HG02885 (cell line): ENCODE results near the gene POSTN.

Source experiments
- ATAC-seq: cut with Tn5 transposase; IDR thresholded peaks from one replicate; pipeline ENCODE4 v1.9.1; 2021; ENCODE audit warnings: mild to moderate bottlenecking; ENCODE audit not compliant: unreplicated experiment, poor library complexity

POSTN gene, protein sequence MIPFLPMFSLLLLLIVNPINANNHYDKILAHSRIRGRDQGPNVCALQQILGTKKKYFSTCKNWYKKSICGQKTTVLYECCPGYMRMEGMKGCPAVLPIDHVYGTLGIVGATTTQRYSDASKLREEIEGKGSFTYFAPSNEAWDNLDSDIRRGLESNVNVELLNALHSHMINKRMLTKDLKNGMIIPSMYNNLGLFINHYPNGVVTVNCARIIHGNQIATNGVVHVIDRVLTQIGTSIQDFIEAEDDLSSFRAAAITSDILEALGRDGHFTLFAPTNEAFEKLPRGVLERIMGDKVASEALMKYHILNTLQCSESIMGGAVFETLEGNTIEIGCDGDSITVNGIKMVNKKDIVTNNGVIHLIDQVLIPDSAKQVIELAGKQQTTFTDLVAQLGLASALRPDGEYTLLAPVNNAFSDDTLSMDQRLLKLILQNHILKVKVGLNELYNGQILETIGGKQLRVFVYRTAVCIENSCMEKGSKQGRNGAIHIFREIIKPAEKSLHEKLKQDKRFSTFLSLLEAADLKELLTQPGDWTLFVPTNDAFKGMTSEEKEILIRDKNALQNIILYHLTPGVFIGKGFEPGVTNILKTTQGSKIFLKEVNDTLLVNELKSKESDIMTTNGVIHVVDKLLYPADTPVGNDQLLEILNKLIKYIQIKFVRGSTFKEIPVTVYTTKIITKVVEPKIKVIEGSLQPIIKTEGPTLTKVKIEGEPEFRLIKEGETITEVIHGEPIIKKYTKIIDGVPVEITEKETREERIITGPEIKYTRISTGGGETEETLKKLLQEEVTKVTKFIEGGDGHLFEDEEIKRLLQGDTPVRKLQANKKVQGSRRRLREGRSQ

DNA sequence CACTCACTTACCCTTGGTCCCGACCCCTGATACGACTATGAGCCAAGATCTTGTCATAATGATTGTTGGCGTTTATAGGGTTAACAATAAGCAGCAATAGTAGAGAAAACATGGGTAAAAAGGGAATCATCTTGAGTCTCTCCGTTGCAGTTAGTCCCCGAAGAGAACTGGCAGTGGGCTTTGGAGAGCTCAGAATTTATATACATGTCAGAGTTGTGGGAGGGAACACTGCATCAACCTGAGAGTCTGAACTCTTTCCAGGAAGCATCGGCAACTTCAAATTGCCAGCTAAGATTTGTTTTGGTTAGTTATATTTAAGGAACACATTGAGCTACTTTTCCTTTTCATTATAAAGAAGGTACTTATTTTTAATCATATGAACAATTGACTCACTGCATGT lies at the start of gene POSTN:
Gene POSTN, minus strand, starts transcription at position 172 of the 400 bp plus-strand sequence. Its CDS starts 42 bp downstream, at position 130.
- no peak for ATAC-seq

DNA sequence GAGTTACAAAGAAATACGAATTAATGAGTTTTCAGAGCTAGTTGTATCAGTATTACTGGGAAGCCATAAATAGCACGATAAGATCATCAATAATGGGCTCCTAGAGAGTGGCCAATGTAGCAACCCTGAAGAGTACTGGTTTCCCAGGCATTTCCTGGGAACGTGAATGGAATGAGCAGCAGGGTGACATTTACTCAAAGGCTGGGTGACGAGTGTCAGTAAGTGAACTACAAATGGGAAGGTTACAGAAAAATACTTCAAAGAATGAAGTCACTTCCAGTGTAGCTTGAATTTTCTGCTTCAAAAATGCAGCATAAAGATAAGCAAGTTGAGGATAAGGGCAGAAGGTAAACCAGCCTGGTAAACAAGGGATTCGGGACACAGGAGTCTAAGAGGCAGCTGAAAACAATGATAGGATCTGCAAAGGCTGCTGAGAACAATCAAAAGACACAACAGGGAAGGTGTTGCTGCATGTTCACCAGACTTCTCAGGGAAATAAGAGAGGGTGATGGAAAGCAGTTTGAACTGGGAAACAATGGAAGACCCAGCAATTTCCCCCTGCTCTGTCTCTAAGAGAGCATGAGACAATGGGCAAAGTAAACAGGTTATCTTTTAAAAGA lies 48.6 kb upstream of the POSTN start:
- no peak for ATAC-seq

DNA sequence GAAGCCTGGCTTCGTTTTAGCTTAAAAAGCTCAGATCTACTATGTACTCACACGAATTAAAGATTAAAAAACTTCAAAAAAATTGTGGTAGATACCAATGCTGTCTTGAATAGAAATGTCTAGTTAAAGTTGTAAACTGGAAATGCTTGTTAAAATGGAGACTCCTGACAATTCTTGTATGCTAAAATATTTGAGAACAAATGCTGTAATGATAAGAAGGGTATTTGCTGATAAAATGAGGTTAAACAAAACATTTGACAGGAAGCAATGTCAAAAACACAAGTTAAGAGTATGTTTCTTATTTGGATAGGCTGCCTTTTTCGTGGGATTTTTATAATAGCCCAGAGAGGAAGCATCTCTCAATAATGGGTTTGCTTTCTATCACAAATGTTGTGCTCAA lies 48.0 kb upstream of the POSTN start:
- no peak for ATAC-seq

DNA sequence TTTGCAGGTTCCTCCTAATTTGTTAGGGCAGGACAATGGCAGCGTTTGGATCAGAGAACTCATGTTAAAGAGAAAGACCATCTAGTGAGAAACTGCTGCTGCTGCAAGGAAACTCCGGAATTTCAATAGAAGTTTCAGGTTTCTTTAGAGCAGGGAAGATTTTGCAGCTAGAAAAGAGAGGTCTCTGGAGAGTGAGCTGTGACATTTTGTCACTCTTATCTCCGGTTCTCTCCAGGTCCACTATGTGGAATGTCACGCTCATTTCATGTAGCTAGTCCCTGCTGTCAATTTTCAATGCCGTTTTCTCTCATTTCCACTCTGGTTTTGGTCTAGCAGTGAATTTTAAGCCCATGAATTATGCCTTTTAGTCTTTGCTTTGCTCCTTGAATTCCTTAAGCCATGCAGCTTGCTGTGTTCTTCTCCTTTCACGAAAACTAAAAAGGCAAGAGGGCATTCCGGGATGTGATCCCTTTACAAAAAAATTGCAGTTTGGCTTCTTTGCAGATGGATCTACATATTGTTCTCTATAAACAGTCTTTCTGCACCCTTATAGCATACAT lies 46.7 kb upstream of the POSTN start:
- no peak for ATAC-seq

DNA sequence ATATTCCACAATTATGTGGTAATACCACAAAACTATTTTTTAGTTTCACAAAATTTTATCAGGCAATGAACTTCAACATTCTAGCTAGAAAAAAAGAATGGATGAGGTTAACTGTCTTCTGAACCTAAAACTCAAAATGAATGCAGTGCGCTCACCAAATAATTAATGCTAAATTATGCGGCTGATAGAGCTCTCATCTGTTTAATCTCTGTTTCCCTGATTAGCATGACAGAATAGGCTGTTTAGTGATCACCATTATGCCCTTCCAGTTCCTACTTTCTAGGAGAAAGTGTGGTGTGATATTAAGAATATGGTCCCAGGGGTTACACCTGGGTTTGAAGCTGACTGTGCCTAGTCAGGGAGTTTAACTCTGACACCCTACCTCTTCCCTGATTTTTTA lies 42.8 kb upstream of the POSTN start:
- no peak for ATAC-seq

DNA sequence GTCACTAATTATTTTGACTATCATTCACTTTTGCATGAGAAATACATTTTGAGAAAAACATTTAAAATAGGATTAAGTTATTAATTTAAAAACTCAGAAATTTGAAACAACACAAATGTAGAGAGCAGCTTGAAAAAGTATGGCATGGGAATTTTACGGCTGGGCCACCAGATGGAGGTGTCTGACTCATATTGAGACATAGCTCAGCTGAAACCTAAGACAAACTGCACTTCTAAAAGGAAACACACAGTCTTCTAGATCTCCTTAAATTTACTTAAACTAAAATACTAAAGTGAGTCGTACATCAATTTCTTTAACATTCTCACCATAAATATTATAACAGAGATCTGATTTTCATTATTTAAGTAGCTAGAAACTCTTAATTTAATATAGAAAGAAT lies 41.9 kb upstream of the POSTN start:
- no peak for ATAC-seq

DNA sequence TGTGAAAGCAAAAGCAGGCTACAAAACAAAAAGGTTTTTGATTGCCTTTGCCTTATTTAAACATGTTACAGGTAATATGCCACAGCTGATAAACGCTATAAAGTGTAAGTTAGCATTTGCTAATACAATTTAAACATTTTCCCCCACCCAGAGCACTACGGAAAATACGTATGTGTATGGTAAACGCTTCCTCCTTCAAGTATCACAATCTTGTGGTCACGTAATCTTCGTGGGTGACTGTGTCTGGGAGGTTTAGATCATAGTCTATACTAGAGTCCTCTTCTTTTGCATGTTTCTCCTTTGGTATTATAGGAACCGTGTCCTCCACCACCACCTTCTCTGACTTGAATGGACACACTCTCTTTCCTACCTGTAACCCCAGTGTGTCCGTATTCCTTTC lies 38.1 kb upstream of the POSTN start:
- no peak for ATAC-seq

DNA sequence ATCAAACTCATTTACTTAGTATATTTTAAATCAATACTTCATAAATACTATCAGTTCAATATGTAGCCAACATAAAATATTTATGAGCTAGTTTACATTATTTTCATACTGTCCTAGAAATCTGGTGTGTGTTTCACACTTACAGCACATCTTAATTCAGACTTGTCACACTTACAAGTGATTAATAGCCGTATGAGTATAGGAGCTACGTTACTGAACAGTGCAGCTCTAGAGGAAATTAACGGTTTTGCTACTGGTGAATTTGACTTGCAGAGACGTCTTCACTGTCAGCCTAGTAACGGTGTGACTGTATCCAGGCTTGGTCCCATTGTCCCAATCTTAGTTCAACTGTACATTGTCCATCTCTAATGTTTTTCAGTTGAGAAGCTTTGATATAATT lies 33.7 kb upstream of the POSTN start:
- no peak for ATAC-seq

DNA sequence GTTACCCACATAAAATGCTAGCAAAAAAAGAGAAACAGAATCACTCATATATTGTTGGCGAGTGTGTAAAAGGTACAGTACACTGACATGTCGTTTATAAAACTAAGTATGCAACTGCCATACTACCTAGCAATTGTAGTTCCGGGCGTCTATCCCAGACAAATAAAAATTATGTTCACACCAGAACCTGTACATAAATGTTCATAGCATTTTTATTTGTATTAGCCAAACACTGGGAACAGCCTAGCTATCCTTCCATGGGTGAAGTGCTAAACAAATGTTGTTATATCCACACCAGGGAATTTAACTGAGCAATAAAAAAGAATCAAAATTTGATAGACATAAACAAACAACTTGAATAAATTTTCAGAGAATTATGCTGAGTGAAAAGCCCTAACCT lies 28.9 kb upstream of the POSTN start:
- ATAC-seq = no peak

DNA sequence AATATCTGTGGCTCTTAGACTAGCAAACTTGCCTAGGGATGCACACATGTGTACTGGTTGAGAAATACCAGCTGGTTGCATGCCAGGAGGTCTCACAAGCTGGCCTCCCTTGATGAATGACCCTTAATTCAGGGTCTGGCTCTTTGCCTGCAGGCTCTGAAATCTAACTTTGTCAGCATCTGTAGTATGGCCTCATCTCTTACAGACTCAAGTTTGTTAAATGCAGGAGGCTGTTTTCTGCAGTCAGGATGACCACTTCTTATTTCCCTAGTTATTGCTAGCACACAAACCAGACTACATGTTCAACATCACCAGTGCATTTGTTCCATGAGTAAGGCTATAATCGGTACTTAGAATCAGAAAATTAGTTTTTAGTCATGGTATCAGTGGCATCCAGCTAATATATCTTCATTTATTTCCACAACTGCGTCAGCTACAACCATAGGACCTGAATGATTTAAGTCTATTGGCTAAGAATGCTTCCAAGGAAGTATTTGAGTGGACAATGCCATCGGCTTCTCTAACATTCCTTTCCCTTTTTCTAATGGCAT lies 23.3 kb upstream of the POSTN start:
- ATAC-seq = no peak

DNA sequence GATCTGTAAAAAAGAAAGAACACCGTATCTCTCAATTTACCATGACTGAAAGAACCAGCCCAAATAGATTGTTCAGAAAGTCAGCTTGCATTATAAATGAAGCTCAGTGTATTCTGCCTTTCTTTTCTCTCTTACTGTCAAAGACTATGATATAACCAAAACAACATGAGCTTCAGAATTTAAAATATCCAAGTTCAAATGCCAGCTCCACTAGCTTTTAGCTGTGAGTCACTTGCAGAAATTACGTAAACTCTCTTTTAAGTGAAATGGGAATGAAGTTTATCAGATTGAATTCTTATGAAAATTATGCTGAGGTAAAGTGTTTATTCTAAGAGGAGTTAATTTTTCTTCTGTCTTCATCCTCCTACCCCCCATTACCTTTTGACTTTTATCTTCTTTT lies 20.0 kb upstream of the POSTN start:
- ATAC-seq = no peak

DNA sequence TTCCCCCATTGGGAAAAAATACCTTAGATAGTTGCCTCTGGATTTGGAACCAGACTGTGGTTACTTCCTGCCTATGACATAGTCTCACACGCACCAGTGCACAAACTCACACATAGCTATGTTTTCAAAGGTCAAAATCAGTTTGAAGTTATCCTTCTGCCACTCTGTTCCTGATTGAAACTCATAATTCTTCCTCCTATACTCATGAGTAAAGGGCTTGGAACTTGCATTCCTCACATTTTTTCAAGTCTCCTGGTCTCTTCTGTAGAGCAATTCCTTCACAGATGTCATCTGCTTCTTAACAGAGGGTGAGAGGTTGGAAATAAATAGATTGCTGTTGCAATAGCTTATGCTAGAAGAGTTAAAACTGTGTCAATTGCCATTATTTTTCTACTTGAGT lies 18.6 kb upstream of the POSTN start:
- ATAC-seq = no peak

DNA sequence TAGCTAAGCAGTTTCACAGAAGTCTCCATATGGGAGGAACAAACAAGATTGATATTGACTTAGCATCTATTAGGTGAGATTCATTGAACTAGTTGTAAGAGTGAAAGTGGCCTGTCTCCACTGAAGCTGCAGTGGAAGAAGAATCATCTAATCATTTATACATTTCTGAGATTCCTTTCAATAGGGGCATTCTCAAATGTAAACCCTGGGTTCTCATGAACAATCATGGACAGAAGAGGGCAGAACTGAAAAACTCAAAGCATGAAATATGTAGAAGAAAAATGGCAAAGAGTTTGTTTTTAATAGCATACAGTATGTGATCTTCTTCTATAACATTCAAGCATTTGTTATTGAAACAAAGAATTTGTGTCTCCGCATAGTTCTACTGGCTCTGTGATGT lies 17.6 kb upstream of the POSTN start:
- ATAC-seq = no peak

DNA sequence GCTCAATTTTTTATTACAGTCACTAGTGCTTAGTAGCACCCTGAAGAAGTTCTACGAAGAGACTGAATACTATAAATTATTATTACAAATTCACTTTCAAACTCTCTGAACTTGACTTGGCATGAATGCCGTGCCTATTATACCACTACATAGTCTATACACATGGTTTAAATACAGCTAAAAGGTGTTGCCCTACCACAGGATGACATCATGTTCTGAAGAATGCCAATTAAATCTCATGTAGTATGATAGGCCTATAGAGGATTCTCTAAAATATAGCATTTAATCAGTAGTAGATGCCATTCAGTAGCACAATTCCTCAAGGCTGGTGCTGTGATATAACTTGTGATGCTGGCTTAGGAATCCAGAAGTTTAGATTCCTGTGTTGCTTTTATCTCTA lies 16.7 kb upstream of the POSTN start:
- ATAC-seq = no peak

DNA sequence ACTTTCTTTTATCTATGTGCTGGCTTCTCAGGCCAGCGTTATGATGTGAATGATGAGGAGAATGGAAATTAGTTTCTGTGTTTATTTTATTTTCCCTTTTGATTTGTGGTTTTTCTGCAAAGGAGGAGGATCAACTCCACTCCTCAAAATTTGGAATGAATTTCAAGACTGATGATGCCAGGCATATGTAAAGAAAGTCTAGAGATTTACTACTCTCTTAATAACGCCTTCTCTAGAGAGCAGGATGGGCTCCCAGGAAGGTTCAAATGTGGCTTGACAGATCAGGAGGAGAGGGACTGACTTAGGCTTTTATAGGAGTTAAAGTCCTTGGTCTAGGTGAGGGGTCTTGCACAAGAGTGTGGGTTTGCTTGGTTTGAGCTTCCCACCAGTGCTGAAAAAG lies 15.1 kb upstream of the POSTN start:
- no peak for ATAC-seq

DNA sequence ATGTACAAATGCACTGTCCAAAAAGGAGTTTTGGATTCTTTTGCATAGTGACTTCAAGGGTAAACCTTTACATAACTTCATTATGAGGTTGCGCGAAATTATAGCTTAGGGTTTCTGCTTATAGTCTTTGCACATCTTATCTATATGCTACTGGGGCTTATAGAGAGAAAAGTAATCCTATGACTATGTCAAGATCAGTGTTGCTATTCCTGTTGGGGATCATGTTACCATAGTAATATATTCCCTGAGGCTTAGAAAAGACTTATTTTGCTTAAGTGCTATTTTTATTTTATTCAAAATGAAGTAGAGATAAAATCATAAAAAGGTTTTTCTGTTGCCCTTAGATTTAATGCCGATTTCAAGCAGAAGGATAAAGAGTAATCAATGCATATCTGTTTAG lies 14.7 kb upstream of the POSTN start:
- no peak for ATAC-seq

DNA sequence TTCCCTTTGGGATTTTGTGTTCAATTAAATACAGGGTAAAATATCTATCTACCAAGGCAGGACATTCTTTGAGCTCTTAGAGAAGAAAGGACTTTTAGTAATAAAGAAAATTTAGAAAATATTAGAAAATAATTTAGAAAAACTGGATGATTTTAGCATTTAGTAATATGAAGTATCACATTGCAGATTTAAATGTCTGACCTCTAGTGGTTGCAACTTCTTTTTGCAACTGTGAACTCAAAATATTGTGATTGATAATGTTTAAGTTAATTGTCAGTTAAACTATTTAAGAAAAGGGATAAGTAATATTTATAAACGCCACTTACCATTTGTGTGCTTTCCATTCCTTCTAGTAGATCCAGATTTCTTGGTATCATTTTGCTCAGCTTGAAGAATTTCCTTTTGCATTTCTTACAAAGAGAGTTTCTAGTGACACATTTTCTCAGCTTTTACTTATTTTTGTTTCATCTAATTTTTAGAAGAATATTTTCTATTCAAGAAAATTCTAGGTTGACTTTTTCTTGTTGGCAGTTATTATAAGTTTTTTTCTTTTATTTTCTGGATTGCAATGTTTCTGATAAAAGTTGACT lies 10.3 kb upstream of the POSTN start:
- no peak for ATAC-seq

DNA sequence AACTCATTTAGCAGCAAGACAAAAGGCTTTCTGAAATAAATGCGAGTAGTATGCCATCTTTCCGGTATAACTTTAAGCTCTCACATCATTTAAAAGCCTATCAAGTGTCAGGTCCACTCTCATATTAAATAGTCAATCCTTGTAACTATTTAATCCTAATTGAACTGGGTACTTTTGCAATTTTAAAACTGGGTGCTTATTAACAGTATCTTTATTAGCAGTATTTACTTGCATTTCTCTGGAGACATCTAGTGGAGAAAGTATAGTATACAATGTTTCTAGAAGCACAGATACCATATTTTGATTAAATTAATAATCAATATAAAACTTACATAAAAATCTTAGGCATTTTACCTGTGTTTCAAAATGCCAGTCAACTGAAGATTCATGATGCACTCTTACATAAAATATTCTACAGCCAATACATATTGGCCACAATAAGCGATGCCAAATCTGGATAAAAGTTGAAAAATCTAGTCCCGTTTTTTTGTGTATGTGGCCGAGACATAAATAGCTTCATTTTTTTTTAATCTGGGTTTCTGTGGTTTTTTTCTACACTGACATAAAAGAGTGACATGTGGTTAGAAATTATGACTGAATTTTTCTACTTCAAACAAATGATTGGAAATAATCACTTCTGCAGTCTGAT lies 4.3 kb upstream of the POSTN start:
- no peak for ATAC-seq

DNA sequence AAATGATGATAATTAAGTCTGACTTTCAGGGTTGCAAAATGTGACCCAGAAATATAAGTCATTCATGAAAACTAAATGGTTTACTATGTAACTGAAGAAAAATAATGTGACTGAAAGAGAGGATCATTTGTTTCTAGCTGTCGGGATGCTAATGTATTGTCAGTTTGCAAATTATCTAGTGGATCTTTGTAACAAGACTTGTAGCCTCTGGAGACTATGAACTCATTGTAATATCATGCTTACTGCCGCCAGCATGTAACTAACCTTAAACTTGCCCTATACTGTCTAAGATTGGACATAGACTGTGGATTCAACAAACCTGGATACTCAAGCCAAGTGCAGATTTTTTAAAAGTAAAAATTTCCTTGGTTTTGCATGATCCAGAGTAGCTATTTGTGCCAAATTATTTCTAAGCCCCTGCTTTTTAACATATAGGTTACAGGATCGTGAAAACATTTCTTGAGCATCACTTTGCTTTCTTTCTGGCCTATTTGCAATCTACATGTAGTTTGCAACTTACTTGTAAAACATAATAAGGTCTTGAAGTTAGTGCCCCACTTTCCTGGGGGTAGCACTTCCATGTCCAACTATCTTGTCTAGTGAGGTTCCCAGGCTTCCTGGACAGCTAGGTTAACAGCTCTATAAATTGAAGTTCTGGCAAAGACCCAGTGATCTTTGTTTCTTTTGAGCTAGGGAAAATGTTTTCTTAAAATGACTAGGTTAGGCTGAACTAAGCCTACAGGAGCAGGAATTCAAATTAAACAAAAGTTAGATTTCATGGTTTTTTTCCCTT lies 3.3 kb upstream of the POSTN start:
- no peak for ATAC-seq
